HK-2 (cell line): Measurements from ENCODE around the gene ALPL.

Experiments used
- DNase-seq: peaks from one replicate; pipeline ENCODE4 v3.0.0-alpha.2; 2018; ENCODE audit not compliant: unreplicated experiment

The ALPL gene

DNA sequence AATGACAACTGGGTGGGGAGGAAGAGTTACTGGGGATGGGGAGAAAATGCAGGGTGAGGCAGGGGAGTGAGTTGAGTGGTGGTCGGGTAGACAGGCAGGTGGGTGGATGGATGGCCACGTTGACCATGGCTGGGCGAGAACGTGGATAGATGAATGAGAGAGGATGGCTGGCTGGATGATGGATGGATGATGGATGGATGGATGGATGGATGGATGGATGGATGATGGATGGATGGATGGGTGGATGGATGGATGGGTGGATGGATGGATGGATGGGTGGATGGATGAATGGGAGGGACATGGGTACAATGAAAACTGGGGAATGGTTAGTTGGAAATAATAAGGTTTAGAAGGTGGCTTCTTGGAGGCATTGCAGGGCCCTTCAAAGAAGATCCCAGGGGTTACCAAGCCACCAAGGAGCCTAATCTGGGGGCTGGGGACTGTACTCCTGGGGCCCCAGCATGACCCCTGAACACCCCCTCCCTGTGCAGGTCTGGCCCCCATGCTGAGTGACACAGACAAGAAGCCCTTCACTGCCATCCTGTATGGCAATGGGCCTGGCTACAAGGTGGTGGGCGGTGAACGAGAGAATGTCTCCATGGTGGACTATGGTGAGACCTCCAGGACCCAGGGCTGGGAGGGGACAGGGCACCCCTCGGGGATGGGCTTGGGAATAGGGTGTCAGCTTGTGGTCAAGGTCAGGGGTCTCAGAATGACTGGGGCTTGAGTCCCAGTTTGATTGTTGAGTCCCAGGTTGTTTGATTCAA lies 67.0 kb downstream of the ALPL start:
- no peak for DNase-seq

DNA sequence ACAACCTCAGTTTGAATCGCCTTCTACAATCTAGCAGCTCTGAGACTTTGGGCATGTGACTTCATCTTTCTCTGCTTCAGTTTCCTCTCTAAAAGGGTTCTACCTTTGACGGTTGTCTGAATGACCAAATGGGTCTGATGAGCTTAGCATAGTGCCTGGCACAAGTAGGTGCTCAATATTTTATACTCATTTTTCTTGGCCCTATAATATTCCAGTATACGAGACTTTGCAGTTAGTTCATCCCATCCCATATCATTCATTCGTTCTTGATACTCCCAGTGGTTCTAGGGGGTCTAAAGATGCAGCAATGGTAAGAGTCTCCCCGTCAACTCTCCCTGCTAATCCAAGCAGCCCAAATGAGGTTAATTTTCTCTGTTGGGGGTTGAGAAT lies 67.6 kb downstream of the ALPL start:
- no peak for DNase-seq

DNA sequence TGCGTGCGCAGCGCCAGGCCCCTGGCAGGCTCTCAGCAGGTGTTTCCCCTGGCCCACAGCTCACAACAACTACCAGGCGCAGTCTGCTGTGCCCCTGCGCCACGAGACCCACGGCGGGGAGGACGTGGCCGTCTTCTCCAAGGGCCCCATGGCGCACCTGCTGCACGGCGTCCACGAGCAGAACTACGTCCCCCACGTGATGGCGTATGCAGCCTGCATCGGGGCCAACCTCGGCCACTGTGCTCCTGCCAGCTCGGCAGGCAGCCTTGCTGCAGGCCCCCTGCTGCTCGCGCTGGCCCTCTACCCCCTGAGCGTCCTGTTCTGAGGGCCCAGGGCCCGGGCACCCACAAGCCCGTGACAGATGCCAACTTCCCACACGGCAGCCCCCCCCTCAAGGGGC lies 68.1 kb downstream of the ALPL start:
- no peak for DNase-seq

DNA sequence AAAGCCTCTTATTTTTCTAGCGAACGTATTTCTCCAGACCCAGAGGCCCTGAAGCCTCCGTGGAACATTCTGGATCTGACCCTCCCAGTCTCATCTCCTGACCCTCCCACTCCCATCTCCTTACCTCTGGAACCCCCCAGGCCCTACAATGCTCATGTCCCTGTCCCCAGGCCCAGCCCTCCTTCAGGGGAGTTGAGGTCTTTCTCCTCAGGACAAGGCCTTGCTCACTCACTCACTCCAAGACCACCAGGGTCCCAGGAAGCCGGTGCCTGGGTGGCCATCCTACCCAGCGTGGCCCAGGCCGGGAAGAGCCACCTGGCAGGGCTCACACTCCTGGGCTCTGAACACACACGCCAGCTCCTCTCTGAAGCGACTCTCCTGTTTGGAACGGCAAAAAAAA lies 68.7 kb downstream of the ALPL start:
- no peak for DNase-seq

DNA sequence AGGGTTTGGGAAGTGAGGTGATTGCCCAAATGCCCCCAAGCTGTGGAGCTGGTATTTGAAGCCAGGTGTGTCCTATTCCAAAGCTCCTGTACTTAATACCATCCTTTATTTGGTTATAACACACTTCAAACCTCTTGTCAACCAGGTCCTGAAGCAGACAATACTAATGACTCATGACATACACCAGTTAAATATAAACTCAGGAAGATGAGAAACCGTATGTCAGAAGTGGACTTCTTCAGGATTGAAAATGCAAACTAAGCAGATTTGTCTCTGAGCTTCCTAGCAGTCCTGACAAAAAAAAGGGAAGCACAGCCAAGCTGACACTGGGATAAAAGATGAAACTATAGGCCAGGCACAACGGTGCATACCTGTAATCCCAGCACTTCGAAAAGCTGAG lies 70.6 kb downstream of the ALPL start:
- DNase-seq = no peak

DNA sequence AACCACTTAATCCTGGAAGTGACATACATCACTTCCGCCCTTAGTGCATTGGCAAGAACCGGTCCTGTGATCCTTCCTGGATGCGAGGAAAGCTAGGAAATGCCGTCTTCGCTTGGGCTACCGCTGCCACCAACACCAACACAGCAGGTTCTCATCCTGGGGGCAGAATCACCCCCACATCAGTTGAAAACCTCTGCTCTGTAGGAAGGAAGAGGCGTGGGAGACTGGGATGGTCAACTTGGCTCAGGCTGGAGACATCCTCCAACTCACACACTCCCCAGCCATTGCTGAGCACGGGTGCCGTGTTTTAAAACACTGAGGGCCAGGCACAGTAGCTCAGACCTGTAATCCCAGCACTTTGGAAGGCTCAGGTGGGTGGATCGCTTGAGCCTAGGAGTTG lies 74.9 kb downstream of the ALPL start:
- no peak for DNase-seq

DNA sequence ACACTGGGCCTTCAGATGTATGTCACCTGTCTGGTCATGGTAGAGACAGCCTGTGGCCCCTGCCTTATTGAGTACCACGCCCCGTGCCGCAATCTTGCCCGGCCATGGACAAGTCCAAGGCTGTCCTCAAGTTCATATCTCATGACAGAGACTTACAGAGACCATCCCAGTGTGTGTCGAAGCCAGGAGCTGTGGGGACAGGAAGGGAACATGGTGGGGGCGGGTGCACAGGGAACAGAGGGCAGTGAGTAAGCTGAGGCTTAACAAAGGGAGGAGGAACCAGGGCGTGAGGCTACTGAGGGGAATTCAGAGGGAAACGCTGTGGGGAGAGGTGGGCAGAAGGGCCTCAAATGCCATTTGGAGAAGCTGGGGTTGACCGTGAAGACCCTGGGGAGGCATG lies 75.8 kb downstream of the ALPL start:
- DNase-seq = no peak

DNA sequence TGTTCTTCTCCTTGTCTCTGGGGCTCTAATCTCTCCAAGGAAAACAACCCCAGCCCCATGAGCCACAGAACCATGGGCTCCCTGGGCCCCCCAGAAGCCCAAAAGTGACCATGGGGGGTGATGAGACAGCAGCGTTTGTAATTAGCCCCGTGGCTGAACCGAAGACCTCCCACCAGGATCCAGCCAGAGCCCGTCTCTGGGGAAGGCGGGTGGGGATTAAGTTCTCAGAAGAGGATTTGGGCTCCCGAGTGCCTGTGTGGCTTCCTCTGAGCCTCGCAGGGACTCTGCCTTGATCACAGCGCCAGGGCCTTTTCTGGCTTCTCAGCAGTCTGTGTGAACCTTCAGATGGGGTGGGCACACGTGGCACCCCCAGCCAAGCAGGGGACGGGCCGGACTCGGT lies 77.0 kb downstream of the ALPL start:
- no peak for DNase-seq

DNA sequence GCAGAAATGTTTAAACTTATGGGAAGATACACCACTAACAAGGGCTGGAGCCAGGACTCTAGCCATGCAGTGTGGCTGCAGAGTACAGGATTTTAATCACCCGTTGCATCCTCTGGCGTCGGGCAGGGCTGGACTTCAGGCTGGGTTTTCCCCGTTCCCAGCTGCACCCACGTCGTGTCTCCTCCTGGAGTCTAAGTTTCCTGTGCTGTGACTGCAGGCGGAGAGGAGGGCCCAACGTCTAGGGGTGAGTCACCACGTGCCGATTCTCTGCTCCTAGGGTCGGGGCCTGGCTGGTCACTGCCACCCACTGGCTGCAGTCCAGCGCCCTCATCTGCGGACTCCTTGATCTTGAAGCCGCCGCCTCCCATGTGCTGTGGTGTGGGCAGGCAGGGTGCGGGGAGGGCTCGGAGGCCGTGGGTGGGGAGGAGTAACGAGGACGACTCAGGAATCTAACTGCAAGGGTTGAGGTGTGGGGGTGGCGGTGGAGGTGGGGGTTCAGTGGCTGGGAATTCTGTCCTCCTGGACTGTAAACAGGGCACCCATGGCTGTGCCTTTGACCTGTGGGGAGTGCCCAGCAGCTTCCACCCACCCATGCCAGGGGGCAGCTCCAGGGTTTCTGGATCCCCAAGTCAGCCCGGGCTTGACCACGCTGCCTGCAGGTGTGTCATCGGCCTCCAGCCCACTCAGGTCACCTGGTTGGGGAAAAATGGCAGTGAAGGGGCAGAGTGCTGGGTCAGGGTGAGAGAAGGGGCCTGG lies 77.8 kb downstream of the ALPL start:
- peak; percentile 97 for DNase-seq

DNA sequence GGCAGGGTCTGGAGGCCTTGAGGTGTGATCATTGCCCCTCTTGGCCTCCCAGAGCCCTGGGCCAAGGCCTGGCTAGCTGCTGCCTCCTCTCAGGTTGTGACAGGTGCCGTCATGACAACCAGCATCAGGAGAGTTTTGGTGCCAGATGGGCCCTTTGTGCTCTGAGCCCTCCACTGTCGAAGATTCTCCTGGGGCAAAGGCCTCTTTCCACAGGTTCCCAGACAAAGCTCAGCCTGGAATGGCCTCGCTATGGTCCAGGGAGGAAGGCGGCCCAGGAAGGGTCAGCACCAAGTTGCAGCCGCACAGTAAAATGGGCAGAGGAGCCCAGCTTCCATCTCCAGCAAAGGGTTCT lies 78.4 kb downstream of the ALPL start:
- no peak for DNase-seq

DNA sequence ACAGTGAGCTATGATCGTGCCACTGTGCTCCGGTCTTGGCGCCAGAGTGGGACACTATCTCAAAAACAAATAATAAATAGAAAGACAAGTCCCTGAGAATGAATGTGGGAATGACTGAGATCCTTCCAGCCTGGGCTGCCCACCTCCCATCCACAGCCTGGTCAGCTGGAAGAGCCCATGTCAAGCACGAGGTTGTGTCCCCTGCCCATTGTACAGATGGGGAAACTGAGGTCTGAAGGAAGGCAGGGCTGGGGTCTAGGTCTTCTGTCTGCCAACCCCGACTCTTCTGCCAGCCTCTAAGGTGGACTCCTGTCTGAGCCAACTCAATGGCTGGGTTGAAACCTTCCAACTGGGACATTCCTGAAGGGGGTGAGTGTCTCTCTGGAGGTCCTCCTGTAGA lies 80.4 kb downstream of the ALPL start:
- DNase-seq = no peak

DNA sequence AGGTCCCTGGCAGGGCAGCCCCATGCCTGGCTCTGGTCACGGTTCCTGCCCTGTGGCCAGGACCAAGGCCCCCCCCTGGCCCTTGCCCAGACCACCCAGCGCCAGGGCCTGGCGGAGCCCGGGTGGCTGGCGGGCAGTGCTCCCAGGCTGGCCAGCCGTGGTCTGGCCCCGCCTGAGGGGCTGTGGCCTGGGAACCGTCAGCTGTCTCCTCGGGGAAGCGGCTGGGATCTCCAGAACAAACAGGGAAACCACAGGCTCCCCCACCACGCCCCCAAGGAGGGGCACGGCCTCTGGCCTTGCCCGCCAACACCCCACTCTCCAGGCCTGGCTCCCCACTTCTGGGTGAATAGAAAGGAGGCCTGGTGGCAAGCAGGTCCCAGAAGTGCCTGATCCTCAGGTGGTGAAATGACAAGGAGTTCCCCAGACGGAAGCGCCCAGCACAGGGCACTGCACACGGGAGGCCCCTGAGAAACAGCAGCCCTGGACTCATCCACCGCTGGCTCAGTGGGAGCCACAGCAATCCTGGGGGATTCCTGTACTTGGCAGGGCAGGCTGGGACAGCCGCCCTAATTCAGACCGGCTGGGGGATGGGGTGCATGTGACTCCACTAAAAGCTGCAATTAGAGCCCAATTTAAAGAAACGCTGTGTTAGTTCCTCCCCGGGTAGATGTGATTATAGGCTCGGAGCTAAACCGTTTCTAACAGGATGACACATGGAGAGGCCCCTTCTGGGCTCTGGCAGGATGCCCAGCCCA lies 81.1 kb downstream of the ALPL start:
- no peak for DNase-seq

DNA sequence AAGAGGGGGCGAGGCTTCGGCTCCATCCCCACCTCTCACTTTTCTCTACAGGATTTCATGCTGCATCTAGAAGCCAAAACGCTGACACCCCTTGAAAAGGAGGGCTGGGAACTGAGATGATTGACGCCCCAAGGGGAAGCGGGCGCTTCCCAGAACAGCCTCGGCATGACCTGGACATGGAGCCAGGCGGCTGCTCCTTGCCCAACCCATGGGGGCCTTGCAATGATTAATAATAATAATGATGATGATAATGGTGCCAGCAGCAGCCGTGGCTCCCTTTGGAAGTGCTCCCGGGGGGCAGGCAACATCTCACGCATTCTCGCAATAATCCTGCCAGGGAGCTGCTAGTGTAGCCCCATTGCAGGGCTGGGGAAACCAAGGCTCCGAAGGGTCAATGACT lies 81.7 kb downstream of the ALPL start:
- no peak for DNase-seq

DNA sequence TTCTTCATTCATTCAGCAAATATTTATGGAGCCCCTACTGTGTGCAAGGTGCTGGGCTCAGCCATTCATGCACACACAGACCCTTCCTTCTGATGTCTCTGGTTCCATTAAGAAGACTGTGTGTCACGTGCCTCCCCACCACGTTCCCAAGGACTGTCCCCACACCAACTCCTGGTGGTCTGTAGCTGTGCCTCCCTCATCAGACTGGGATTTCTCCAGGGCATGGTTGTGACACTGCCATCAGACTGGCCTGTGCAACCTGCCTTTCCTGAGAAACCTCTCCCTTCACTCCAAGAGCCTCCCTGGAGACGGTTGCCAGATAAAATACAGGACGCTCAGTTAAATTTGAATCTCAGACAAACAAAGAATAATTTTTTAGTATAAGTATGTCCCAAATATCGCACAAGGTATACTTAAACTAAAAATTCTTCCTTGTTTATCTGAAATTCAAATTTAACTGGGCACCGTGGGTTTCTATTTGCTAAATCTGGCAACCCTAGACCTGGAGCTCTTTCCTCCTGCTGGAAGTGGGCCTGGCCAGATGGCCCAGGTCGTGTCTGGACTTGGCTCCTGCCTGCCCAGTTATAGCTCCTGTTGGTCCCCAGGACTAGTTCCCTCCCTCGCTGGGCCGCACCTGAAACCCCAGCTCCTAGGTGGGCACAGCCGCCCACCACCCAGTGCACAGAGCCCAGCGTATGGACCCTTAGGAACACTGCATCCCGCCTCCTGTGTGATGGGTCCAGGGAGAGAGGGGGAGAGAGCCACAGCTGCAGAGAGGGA lies 83.1 kb downstream of the ALPL start:
- DNase-seq = no peak

DNA sequence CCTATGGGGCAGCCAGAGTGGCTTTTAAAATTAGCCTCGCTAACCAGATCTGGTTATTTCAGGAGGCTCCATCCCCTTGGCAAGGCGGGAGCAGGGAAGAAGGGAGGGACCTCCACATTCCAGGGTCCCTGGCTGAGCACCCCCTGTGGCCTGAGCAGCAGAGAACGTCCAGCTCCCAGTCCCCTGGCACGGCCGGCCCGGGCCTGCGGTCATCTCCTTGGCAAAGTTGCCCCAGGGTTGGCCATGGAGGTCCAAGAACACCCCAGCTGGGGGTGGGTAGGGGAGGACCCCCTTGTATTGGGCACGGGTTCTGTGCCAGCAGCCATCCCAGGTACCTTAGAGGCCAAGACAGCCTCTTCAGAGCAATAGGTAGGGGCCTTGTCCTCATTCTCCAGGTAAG lies 84.0 kb downstream of the ALPL start:
- no peak for DNase-seq

DNA sequence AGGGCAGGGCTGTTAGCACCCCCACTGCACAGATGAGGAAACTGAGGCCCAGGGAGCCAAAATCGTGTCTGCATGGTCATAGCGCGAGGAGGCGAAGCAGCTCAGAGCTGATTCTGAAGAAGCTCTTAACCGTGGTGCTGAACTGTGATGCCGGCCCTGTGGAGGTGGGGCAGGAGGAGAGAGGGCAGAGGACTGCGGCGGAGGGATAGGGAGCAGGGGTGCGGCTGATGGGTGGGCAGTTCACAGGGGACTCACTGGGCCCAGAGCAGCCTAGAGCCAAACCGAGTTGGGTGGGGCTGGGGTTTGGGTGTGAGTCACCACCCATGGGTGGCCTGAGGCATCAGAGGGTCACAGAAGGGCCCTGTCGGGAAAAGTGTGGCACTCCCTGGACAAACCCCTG lies 85.3 kb downstream of the ALPL start:
- no peak for DNase-seq

DNA sequence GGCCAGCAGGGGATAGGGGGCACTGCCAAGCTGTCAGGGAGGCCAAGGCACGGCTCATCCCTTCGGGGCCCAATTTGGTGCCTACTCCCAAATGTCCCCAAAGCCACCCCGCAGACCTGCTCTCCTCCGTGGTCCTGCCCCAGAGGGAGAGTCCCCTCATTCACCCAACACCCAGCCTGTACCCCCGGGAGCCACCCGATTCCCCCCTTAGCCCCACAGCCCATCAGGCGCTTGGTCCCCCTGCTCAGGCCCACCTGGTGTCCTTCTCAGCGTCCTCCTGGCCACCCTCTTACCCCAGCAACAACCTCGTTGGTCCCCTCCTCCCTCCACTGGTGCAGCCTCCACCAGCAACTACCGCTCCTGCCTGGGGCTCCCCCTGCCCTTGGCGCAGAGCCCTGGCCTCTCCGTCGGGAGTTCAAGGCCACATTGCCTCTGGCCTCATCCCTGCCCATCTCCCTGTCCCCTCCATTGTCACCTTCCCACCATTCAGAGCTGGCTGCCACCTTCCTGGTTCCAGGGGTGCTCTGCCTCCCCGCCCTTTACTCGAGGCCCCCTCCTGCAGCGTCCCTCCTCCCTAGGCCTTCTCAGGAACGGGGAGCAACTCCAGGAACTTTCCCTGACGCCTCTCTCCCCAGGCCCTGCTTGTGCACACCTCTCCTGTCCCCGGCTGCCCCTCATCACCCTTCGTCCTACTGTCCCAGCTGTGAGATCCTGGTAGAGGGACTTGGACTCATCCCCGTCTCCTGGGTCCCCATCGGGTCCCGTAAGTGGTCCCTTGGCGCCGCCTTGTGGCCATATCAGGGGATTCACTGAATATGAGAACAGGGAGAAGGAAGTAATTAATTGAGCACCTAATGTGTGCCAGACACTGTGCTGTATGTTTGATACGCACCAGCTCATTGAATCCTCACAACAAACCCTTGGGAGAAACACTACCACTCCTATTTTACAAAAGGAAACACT lies 86.0 kb downstream of the ALPL start:
- peak; percentile 73 for DNase-seq

DNA sequence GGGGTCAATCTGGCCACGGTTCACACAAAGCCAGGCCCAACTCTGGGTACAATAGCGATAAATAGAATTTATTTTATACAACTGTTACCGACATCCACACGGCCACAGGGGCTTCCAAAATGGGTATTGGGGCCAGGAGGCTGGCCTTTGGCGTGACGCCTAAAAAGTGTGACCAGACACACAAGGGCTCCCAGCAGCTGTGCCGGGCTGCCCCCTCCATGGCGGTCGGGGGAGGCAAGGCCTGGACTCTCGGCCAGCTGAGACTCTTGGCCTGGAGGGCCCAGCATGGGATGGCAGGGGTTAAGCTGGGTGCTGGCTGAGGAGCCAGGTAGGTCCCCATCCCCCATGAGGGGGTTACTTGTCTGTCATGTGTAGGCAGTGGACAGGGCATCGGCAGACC lies 87.0 kb downstream of the ALPL start:
- no peak for DNase-seq

DNA sequence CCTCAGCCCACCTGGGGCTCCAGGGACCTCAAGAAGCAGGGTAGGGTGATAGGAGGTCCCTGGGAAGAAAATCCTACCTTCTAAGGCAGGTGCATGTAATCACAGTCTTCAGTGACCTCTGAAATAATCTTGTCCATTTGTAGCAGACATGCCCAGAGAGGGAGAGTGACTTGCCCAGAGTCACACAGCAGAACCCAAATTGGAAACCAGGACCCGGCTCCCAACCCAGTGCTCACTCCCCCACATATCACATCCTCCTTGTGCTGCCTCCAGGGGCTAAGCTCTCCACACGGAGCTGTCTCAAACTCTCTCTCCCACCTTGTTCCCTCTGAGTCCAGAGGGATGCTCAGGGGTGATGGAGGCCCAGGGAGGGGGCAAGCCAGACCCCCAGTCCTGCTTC lies 87.4 kb downstream of the ALPL start:
- DNase-seq = no peak

DNA sequence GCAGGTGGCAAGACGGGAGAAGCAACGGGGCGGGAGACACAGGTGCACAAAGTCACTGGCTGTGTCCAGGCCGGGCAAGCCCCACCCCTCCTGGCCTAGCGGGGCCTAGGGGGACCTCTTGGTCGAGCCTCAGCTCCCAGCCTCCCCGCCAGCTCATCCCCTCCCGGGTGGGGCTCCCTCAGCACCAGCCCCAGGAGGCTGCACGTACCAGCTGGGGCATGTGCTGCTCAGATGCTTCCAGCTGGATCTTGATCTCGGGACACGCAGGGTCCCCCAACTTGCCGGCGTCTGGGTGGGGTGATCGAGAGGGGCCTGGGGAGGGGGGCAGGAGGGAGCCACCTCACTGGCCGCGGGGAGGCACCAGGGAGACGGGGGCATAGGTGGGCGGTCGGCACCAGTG lies 88.5 kb downstream of the ALPL start:
- no peak for DNase-seq

DNA sequence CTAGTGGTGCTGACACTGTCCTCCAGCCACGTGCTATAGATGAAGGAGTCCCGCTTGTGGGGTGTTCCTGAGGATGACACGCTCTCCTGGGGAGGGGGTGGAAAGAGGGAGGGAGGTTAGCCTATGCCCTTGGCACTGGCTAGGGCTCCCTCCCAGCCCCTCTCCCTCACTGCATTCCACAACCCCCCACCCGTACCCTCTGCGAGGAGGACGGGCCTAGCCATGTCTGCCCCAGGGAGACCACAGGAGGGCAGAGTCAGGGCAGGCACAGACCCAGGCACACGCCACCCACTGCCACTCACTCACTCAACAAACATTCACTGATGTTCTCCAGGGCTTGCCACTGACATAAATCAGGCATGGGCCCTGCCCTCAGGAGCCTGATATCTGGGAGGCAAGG lies 89.2 kb downstream of the ALPL start:
- no peak for DNase-seq
